Head of caudate nucleus (tissue), 42 donors: ENCODE data around the gene TERC.
"Not testable (repeated sequence)": the region's sequence is repeated elsewhere in the genome, so short reads cannot be mapped to it uniquely, and the experiment has no call there.

Experiments used
- DNase-seq, 42 donors: peaks; one replicate each; pipeline versions ENCODE4 v3.0.0 to v3.0.0-alpha.2; 2020 to 2021; ENCODE audit warnings: mixed read lengths in 7 of 42
- intact Hi-C: fragments of 100-400 bp; cut with DNase I; formaldehyde crosslinking; loops from one replicate; pipeline ENCODE4 v1.15.0; 2022

The TERC gene

GRCh38 chr3:169722724-169723123, 42.1 kb downstream of the TERC start:
- DNase-seq = no peak
- intact Hi-C loops = no loop called here

- intact Hi-C loops = not testable (repeated sequence)
These were observed 46.4 kb downstream of the TERC start for GRCh38 chr3:169718415-169718814.

More at GRCh38 chr3:169718415-169718814, 46.4 kb downstream of the TERC start:
- DNase-seq = not testable (repeated sequence)
